H1 (cell line): ENCODE measurements around the gene ADRA2B. TPM values are rescaled to one million over a fixed set of nuclear protein-coding genes. Genes with fewer than 3 reads are reported as not detected.

Experiments
- CTCF ChIA-PET: fragments of 300-600 bp; sonication (Branson Sonifier 250); formaldehyde crosslinking; loops from one replicate; lab custom pipeline; 2021; ENCODE audit not compliant: partially characterized antibody; lab: Charles Lee
- POLR2A ChIA-PET: fragments of 300-600 bp; sonication (Branson Sonifier 250); formaldehyde crosslinking; loops from one replicate; lab custom pipeline; 2021; ENCODE audit warnings: inconsistent platforms; ENCODE audit not compliant: partially characterized antibody; lab: Charles Lee
- DNase-seq, 2 experiments: peaks; one replicate each; pipeline versions ENCODE4 v3.0.0 to v3.0.0-alpha.2; 2010 to 2022; ENCODE audit warnings: low spot score in 2 of 2, low read depth in 1 of 2, mixed read lengths in 1 of 2
- FAIRE-seq: peaks from 2 replicates; lab custom pipeline; 2011; peaks lifted over from hg19 to GRCh38; lab: Jason Lieb, UNC
- H2AFZ ChIP-seq: 2 replicates; pipeline ENCODE4 v1.8.1; 2012; ENCODE audit warnings: low read length, inconsistent platforms
- H2AK5ac ChIP-seq: 2 replicates; pipeline ENCODE4 v1.6.1; 2013; ENCODE audit warnings: low read depth, low read length
- H2BK120ac ChIP-seq: replicated peaks from 2 replicates; pipeline ENCODE3; 2013; ENCODE audit warnings: low read depth, low read length, inconsistent platforms
- H2BK12ac ChIP-seq: 2 replicates; pipeline ENCODE4 v1.6.1; 2013; ENCODE audit warnings: low read depth, low read length
- H2BK15ac ChIP-seq: 2 replicates; pipeline ENCODE4 v1.6.1; 2013; ENCODE audit warnings: low read length
- H2BK20ac ChIP-seq: 2 replicates; pipeline ENCODE4 v1.6.1; 2013; ENCODE audit warnings: low read length
- H2BK5ac ChIP-seq: 2 replicates; pipeline ENCODE4 v1.6.1; 2013; ENCODE audit warnings: low read depth, low read length
- H3K14ac ChIP-seq: 2 replicates; pipeline ENCODE4 v1.6.1; 2013; ENCODE audit warnings: inconsistent platforms; ENCODE audit not compliant: insufficient read length
- H3K18ac ChIP-seq: 2 replicates; pipeline ENCODE4 v1.6.1; 2013; ENCODE audit warnings: low read length; ENCODE audit errors: extremely low read depth
- H3K23ac ChIP-seq: 2 replicates; pipeline ENCODE4 v1.6.1; 2013; ENCODE audit warnings: inconsistent platforms; ENCODE audit not compliant: insufficient read length
- H3K23me2 ChIP-seq: 2 replicates; pipeline ENCODE4 v1.6.1; 2013; ENCODE audit warnings: low read depth, low read length
- H3K27ac ChIP-seq: 2 replicates; pipeline ENCODE4 v1.6.1; 2011; ENCODE audit warnings: low read depth, low read length, inconsistent platforms
- H3K27me3 ChIP-seq, 4 experiments: replicated peaks in 1 of 4; 1 replicate in 1 of 4; 2 replicates in 3 of 4; pipeline versions ENCODE4 v1.6.1 to v1.8.1; 2011 to 2013; ENCODE audit warnings: low read length in 3 of 4, mild to moderate bottlenecking in 3 of 4, inconsistent platforms in 2 of 4, mixed read lengths in 2 of 4, moderate library complexity in 1 of 4; ENCODE audit not compliant: control insufficient read depth in 3 of 4, insufficient read depth in 3 of 4; ENCODE audit errors: extremely low read depth in 1 of 4
- H3K36me3 ChIP-seq, 4 experiments: 2 replicates each; pipeline versions ENCODE4 v1.6.1 to v1.8.1; 2011 to 2013; ENCODE audit warnings: mild to moderate bottlenecking in 4 of 4, low read length in 3 of 4, moderate library complexity in 2 of 4, control low read depth in 1 of 4, inconsistent platforms in 1 of 4; ENCODE audit not compliant: insufficient read depth in 4 of 4, control insufficient read depth in 2 of 4
- H3K4ac ChIP-seq: replicated peaks from 2 replicates; pipeline ENCODE3; 2013; ENCODE audit warnings: low read length, low read depth, mixed read lengths, inconsistent platforms; ENCODE audit not compliant: insufficient read length
- H3K4me1 ChIP-seq, 4 experiments: replicated peaks in 1 of 4; 1 replicate in 1 of 4; 2 replicates in 3 of 4; pipeline versions ENCODE4 v1.6.1 to v1.8.1; 2011 to 2013; ENCODE audit warnings: low read length in 3 of 4, inconsistent platforms in 2 of 4, mixed read lengths in 1 of 4; ENCODE audit not compliant: insufficient read depth in 4 of 4, control insufficient read depth in 3 of 4
- H3K4me2 ChIP-seq, 2 experiments: 2 replicates each; pipeline versions ENCODE4 v1.6.1 to v1.8.1; 2011 to 2013; ENCODE audit warnings: low read depth in 2 of 2, low read length in 2 of 2, control low read depth in 1 of 2, inconsistent platforms in 1 of 2, mild to moderate bottlenecking in 1 of 2; ENCODE audit not compliant: insufficient read depth in 1 of 2
- H3K4me3 ChIP-seq, 4 experiments: fragments of 200-600, 300-600 bp in 1 of 4; sonication (generic), shearing (Covaris generic), sonication (Bioruptor Twin) in 1 of 4; 2 replicates each; pipeline versions ENCODE4 v1.5.1 to v1.8.1; 2011 to 2016; ENCODE audit warnings: low read length in 4 of 4, low read depth in 3 of 4, control low read depth in 2 of 4, inconsistent platforms in 2 of 4, mild to moderate bottlenecking in 2 of 4, mixed read lengths in 1 of 4, moderate library complexity in 1 of 4; ENCODE audit not compliant: insufficient read depth in 2 of 4; ENCODE audit errors: extremely low read depth in 1 of 4
- H3K56ac ChIP-seq: replicated peaks from 2 replicates; pipeline ENCODE3; 2013; ENCODE audit warnings: low read depth, mild to moderate bottlenecking, mixed read lengths, low read length, inconsistent platforms; ENCODE audit not compliant: insufficient read length
- H3K79me1 ChIP-seq: 2 replicates; pipeline ENCODE4 v1.6.1; 2013; ENCODE audit warnings: low read depth, low read length, control low read depth
- H3K79me2 ChIP-seq, 2 experiments: 2 replicates each; pipeline versions ENCODE4 v1.6.1 to v1.8.1; 2012 to 2013; ENCODE audit warnings: low read length in 2 of 2, mild to moderate bottlenecking in 2 of 2, inconsistent platforms in 1 of 2; ENCODE audit not compliant: insufficient read depth in 2 of 2, control insufficient read depth in 1 of 2
- H3K9ac ChIP-seq, 4 experiments: replicated peaks in 1 of 4; 1 replicate in 1 of 4; 2 replicates in 3 of 4; pipeline versions ENCODE4 v1.6.1 to v1.8.1; 2011 to 2013; ENCODE audit warnings: low read depth in 3 of 4, low read length in 3 of 4, control low read depth in 2 of 4, mild to moderate bottlenecking in 2 of 4, moderate library complexity in 2 of 4, inconsistent platforms in 1 of 4; ENCODE audit errors: extremely low read depth in 1 of 4
- H3K9me3 ChIP-seq, 2 experiments: 2 replicates each; pipeline versions ENCODE4 v1.6.1 to v1.8.1; 2012 to 2013; ENCODE audit warnings: mild to moderate bottlenecking in 2 of 2, moderate library complexity in 2 of 2, control low read depth in 1 of 2, inconsistent platforms in 1 of 2, low read depth in 1 of 2, low read length in 1 of 2, mixed read lengths in 1 of 2; ENCODE audit not compliant: insufficient read depth in 2 of 2
- H4K20me1 ChIP-seq, 2 experiments: replicated peaks in 1 of 2; 2 replicates each; pipeline versions ENCODE3 to v1.8.1; 2011 to 2013; ENCODE audit warnings: inconsistent platforms in 2 of 2, low read length in 2 of 2, mild to moderate bottlenecking in 1 of 2; ENCODE audit not compliant: insufficient read depth in 2 of 2, control insufficient read depth in 1 of 2
- H4K5ac ChIP-seq: 2 replicates; pipeline ENCODE4 v1.6.1; 2013; ENCODE audit warnings: low read length, low read depth, mixed read lengths, inconsistent platforms; ENCODE audit not compliant: insufficient read length
- H4K8ac ChIP-seq: 2 replicates; pipeline ENCODE4 v1.8.0; 2013; ENCODE audit warnings: mild to moderate bottlenecking, moderate library complexity, low read length, inconsistent platforms; ENCODE audit not compliant: insufficient read depth; ENCODE audit errors: extremely low read depth
- H4K91ac ChIP-seq: replicated peaks from 2 replicates; pipeline ENCODE3; 2013; ENCODE audit warnings: low read length, mixed read lengths, inconsistent platforms; ENCODE audit not compliant: insufficient read length
- ATF3 ChIP-seq: IDR thresholded peaks from 2 replicates; pipeline ENCODE4 v1.6.1; 2011; ENCODE audit warnings: low read depth, mild to moderate bottlenecking, low read length; ENCODE audit not compliant: insufficient read depth
- CHD1 ChIP-seq: IDR thresholded peaks from 2 replicates; pipeline ENCODE4 v1.6.1; 2012; ENCODE audit warnings: low read depth, low read length, improper control_type of control experiment
- CREB1 ChIP-seq: IDR thresholded peaks from 2 replicates; pipeline ENCODE4 v1.6.1; 2012; ENCODE audit warnings: inconsistent platforms
- FOSL1 ChIP-seq: IDR thresholded peaks from 2 replicates; pipeline ENCODE4 v1.6.1; 2011; ENCODE audit warnings: mild to moderate bottlenecking, low read depth, low read length, moderate library complexity; ENCODE audit not compliant: insufficient read depth
- GTF2F1 ChIP-seq: IDR thresholded peaks from 2 replicates; pipeline ENCODE4 v1.6.1; 2012; ENCODE audit warnings: low read depth, low read length, improper control_type of control experiment, borderline replicate concordance
- KDM1A ChIP-seq: fragments of 200-600, 300-600 bp; sonication (generic); IDR thresholded peaks from 2 replicates; pipeline ENCODE4 v1.7.1; 2016; ENCODE audit warnings: mild to moderate bottlenecking, low read length, borderline replicate concordance
- KDM4A ChIP-seq: IDR thresholded peaks from one replicate; pipeline ENCODE4 v1.7.1; 2012; ENCODE audit warnings: low read depth, mild to moderate bottlenecking, moderate library complexity, low read length, inconsistent platforms; ENCODE audit not compliant: severe bottlenecking
- RFX5 ChIP-seq: IDR thresholded peaks from 2 replicates; pipeline ENCODE4 v1.6.1; 2011; ENCODE audit warnings: low read depth, low read length, improper control_type of control experiment, borderline replicate concordance
- SIRT6 ChIP-seq: IDR thresholded peaks from one replicate; pipeline ENCODE4 v1.7.1; 2012; ENCODE audit warnings: low read length, inconsistent platforms
- SRF ChIP-seq: IDR thresholded peaks from 2 replicates; pipeline ENCODE4 v1.6.1; 2011; ENCODE audit warnings: mild to moderate bottlenecking, low read depth, low read length, moderate library complexity
- SUZ12 ChIP-seq: fragments of 200-600 bp; sonication (generic); IDR thresholded peaks from 2 replicates; pipeline ENCODE4 v1.6.1; 2012; ENCODE audit warnings: mild to moderate bottlenecking, inconsistent platforms, low read length, moderate library complexity, mixed read lengths
- WGBS, 2 experiments: shearing (Covaris generic) in 1 of 2; methylation state at CpG; one replicate each; pipeline versions ENCODE4 v1.1.6 to v1.1.7; 2013 to 2015; ENCODE audit warnings: low lambda C conversion rate in 2 of 2, mixed read lengths in 2 of 2, inconsistent platforms in 1 of 2, low coverage in 1 of 2, missing lambda C conversion rate in 1 of 2; ENCODE audit not compliant: insufficient replicate concordance in 2 of 2, insufficient coverage in 1 of 2, insufficient read length in 1 of 2; ENCODE audit errors: extremely low coverage in 1 of 2, missing lambda C conversion rate in 1 of 2; 5-methylcytosine and 5-hydroxymethylcytosine counted together
- polyA plus RNA-seq, 7 experiments: library from polyadenylated mRNA; depleted of rRNA in 3 of 7; stranded (reverse) in 5 of 7; unstranded in 2 of 7; fragments of >200 nt in 5 of 7; fragments of 200-250 nt in 2 of 7; gene quantifications; 1 replicate in 5 of 7; 2 replicates in 1 of 7; 4 replicates in 1 of 7; pipeline versions ENCODE4 v1.2.1 to v1.2.3, GENCODE V29; 2011 to 2013; ENCODE audit warnings: missing spikeins in 2 of 7, mixed read lengths in 2 of 7
- total RNA-seq: library from RNA; stranded (reverse); fragmentation: NEBNext Ultra II Directional; extraction: Animal tissue kit (Norgen Biotek cat#: 25700); gene quantifications from 2 replicates; pipeline ENCODE4 v1.2.1, GENCODE V29; 2021

ADRA2B gene
- total and polyA plus RNA-seq, 2 of the 8 experiments (the other 6 are each of a cell fraction or from before 2014, with no cell fraction given) = 5.8 to 6.5 TPM

DNA sequence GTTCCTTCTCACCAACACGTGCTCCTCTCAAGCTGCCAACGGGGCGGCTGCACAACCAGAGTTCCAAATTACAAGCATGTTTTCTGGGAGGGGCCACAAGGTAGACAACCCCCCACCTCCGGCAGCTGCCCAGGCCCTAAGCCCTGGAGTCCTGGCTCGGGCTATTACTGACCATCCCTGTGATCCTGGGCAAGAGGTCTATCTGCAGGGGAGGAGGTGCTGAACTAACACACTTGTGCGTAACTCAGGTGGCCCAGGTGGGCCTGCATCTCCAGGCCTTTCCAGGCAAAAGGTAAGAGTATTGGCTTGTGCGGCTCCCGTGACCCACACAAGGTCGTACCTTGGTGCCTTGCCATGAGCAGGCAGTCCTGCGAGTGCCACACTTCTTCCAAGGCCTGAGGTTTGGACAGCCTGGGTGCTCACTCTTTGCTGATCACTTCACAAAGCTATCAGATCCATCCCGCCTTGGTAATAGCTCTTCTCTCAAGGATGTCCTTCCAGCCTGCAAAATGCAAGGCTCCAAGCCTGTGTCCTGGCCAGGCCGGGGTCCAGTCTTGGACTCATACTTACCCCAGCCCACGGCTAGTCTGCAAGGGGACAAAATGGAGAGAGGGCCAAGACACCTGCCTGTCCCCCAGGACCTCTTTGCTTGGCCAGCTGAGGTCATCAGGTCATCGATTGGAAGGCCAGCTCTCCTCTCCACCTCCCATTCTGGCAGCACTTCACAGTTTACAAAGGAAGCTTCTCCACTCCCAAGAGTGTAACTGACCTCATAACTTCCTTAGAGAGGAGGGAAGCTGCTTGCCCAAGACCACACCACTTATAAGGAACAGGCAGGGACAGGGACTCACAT, 33.9 kb downstream of the ADRA2B start:
- Histone ChIP-seq H3K27ac (no peak overlapping the region), H4K91ac (no peak overlapping the region), H4K20me1 (no peaks in the 10 kb centered on the region), H4K5ac (no peak overlapping the region), H3K56ac (no peak overlapping the region), H3K79me2 (no peaks in the 10 kb centered on the region), H2BK5ac (no peak overlapping the region; the same call in 1 of the 2 replicates), H3K9me3 (no peaks in the 10 kb centered on the region), H3K79me1 (no peaks in the 10 kb centered on the region), H3K18ac (no peak overlapping the region), H4K8ac (no peak overlapping the region), H2AFZ (no peak overlapping the region), H3K9ac (no peak overlapping the region), H3K4me2 (no peak overlapping the region), H3K14ac (no peak overlapping the region), H3K4me1 (no peaks in the 10 kb centered on the region), H2BK20ac (no peak overlapping the region), H2BK12ac (no peak overlapping the region), H3K23me2 (no peaks in the 10 kb centered on the region), H2AK5ac (no peak overlapping the region), H2BK15ac (no peak overlapping the region), H3K4me3 (no peak overlapping the region), H2BK120ac (no peak overlapping the region), H3K23ac (no peak overlapping the region), H3K4ac (no peak overlapping the region), H3K27me3 (no peaks in the 10 kb centered on the region), H3K36me3 (no peaks in the 10 kb centered on the region)
- no peak for FAIRE-seq
- WGBS, 2 experiments = 92% methylated on average over 14 of the region's 14 CpGs; no CpG with 5 or more reads in 1 of the 2 experiments
- DNase-seq = no peak
- CTCF ChIA-PET = interaction anchor here (0.7 to 1.6 kb wide), 4 partner anchors 9 to 60 kb away, joined by 3 to 7 read pairs (median 3); no protein-coding TSS in a partner anchor
- POLR2A ChIA-PET = no interaction called here
- TF ChIP-seq GTF2F1 (no peak), SRF (no peak), KDM1A (no peak), CREB1 (no peak), CHD1 (no peak), SIRT6 (no peak), ATF3 (no peak), KDM4A (no peak), SUZ12 (no peak), FOSL1 (no peak), RFX5 (no peak)
